HG03139 (cell line): ENCODE data around the gene PARVG.

Experiments
- ATAC-seq: cut with Tn5 transposase; IDR thresholded peaks from one replicate; pipeline ENCODE4 v1.9.1; 2021; ENCODE audit not compliant: unreplicated experiment

The PARVG gene

DNA sequence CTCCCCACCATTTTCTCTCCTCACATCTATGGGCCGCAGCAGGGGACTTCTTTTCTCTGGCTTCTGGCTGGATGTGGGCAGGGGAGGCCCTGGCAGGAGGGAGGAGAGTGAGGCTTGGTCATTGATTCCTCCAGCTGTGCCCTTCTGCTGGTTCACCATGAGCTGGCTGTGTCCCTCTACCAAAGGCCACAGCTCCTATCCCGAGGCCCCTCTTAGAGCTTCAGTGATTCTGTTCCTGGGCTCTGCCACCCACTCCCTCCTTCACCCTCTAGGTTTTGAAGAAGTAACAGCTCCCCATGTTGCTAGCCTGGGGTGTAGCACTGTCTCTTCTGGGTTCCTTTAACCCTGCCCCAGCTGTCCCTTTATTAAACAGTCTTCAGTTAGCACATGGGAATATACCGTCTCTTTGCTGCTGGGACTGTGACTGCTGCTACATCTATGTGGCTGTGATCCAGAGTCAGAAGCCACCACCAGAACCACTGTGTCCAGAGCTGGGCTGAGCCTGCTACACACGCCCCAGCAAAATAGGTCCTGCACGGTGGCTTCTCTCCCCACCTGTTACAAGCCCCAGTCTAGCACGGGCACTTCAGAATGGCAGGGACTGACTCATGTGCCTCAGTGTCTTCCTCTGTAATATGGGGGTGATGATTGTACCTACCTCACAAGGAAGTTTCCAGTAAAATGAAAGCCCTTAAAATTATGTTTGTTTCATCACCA lies 578 bp upstream of the PARVG start:
- ATAC-seq: no peak

DNA sequence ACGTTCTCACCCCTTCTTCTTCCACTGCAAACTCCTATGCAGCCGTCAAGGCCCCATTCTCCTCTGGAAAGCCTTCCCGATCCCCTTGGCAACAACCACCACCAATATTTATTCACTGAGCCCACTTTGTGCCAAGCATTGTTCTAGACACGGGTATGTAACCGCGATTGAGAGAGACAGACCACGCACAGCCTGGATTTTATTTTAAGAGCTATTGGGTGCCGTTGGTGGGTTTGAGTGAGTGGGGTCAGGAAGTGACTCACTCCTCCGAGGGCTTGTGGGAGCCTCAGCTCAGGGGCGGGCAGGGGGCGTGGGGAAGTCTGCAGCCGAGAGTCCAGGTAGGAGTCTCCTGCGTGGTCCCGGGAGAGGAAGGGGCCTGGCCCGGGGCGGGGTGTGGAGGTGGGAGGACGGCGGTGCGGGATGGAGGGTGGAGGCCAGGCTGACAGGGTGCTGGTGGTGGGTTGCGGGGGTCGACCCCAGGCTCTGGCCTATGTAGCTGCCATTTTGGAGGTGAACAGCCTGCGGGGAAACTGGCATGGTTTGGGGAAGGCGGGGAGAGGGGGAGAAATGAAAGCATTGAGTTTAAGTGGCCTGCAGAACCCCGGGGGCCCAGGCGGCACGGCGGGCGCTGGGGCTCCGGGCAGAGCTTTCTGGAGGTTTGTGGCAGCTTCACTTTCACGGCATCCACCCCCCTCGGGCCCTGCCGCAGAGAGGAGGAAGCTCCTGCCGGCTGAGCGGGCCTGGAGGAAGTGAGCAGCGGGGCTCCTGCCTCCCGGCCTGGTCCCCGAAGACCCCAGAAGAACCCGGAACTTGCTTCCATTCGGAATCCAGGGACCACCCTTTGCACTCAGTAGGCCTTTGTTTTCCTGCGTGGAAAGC lies 547 bp downstream of the PARVG start:
- ATAC-seq: no peak

DNA sequence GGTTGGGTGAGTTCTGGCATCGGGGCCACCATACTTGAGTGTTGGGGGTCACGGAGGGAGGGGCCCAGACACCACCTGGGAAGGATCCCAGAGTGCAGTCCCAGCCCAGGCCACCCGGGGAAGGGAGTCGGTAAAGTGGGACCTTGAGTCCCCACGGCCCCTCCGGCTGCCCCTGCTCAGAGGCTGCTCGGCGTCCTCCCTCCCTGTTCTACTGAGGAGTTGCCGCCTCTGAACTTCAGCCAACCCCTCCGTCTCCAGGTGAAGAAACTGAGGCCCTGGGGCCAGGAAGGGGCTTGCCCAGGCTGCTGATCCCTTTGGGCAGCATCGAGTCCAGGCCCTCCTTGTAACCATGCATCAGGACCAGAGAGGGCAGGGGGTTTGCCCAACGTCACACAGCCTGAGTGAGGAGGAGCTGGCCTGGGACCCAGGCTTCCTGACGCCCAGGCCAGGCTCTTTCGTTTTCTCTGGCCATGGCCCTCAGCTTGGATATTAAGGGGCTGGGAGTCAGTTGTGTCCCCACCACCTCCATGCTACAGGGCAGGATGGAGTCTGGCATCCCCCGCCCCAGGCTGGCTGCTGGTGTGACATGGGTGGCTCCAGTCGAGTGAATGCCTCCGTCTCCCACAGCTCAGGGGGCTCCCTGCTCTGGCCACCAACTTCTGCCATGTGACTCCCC lies 1.3 kb downstream of the PARVG start:
- no peak for ATAC-seq

DNA sequence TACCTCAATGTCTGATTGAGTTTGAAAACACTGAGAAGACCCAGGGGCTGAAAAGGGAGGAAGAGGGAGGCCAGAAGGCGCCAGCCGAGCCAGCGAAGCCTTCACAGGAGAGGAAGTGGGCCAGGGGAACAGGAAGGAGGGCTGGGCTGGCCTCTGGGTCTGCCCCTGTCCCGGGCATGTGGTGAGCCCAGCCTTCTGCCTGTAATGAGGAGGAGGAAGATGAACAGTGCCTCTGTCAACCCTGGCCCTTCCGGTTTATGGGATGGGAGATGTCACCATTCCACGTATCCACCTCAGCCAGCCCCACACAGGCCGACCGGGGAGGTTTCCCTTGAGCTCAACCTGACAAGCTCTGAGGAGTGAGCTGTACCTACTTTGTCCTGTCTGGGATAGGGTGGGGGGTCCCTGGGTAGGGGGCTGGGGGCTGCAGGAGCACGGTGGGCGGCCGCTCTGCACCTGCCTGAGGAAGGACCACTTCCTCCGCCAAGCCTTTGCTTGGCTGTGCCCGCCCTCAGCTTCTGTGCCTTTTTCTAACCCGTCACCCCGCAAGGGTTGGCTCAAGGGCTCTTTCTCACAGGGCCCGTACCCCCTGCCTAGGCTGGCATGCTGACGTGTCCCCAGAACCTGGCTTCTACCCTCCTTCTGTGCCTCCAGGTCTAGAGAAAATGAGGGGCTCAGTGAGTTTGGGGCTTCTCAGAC lies 2.0 kb downstream of the PARVG start:
- ATAC-seq: no peak

DNA sequence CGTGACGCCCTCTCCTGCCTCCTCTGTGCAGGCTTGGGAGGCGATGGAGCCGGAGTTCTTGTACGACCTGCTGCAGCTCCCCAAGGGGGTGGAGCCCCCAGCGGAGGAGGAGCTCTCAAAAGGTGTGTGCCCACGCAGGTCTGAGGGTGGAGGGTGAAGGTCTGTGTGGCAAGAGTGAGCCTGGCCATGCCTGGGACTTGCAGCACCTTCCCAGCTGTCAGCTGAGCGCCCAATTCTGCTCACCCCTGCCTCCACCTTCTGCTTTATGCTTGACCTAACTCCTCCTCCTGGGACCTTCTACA lies 2.5 kb downstream of the PARVG start:
- no peak for ATAC-seq

DNA sequence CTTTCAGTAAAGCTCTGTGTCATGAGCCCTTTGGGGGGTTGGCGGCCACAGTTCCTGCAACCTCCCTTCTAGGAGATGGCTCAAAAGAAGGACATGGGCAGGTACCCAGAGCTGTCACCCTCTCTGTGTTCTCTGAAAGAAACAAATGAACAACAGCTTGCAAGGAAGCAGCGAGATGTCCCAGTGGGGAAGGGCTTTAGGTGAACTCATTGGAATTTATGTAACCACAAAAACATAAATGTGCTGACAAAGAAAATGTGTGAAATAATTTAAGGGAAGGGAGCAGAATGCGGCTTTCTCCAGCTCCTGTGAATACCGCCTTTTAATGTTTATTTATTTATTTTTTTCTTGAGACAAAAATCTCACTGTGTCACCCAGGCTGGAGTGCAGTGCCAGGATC lies 3.3 kb downstream of the PARVG start:
- no peak for ATAC-seq

DNA sequence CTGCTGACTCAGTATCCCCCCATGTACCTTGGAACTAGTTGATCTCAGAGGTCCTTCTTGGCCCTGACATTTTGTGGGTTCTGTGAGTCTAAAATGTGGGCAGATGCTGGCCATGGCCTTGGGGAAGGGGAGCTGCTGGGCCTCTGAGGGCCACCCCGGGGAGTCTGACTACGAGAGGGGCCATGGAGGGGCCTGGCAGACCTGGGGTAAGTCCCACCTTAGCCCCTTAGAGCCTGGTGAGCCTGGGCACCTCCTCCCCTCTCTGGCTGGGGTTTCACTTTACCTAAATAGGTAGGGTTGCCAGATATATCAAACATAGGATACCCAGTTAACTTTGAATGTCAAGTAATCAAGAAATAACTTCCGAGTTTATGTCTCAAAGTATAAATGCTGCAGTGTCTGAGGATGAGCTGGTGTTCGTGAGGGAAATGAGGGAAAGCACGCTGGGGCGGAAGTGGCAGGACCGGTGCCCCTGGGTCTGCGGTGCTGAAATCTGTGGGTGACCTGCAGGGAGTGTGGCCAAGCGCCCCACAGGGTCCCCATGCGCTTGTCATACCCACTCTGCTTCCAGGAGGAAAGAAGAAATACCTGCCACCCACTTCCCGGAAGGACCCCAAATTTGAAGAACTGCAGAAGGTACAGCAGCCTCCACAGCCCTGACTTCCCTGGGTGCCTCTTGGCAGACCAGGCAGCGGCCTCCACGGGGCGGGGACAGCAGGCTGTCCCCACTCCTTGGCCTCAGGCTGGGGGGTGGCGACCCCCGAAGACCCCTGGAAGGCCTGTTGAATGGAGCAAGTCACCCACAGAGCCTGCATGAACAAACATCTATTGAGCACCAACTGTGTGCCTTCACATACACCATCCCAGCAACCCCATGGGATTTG lies 4.8 kb downstream of the PARVG start:
- no peak for ATAC-seq

DNA sequence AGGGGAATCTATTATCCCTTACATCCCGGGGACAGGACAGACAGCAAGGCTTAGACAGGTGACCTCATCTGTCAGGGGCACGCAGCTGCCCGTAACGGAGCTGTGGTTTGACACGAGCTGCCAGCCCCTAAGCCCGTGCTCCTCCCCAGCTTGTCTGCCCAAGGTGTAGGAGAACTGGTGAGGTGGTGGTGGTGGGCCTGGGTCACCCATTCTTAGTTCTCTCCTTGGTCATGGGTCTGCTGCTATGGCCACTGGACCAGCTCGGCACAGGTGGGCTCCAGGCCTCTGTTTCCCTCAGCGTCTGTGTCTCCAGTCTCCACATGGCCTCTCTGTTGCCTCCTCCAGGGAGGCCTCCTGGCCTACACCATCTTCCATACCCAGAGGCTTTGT lies 5.4 kb downstream of the PARVG start:
- ATAC-seq: no peak

DNA sequence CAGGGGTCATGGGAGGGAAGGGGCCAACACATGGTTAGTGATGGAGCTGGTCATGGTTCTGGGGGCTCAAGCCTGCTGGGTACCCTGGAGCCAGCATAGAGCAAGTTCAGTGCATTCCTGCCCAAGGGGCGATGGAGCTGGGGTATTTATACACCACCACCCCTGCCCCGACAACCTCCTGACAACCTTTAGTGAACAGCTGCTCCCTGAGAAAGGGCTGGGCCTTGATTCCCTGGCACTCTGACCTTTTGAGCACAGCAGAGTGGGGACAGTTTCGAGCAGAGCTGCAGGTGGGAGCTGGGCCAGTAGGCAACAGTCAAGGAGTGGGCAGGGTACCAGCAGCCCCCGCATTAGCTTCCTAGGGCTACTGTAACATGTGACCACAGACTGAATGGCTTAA lies 6.0 kb downstream of the PARVG start:
- ATAC-seq: no peak

DNA sequence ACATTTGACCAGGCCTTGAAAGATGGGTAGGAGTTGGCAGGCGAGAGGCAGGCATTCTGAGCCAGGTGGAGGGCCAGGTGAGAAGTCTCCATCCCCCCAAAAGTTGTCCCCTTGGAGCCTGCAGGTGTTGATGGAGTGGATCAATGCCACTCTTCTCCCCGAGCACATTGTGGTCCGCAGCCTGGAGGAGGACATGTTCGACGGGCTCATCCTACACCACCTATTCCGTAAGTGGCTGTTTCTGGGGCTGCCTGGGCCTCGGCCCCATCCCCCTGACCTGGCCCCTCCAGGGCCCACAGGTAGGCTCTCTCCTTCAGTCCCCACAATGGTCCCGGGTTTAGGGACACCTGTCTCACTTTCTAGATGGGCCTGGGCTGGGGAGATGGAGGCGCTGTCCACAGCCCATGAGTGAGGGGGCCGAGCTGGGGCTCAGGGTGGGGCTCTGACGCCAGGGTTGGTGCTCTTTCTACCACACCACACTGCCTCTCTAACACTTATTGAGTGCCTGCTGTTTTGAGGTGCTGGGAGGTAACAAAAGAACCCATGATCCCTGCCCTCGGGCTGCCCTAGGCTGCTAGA lies 7.0 kb downstream of the PARVG start:
- no peak for ATAC-seq

DNA sequence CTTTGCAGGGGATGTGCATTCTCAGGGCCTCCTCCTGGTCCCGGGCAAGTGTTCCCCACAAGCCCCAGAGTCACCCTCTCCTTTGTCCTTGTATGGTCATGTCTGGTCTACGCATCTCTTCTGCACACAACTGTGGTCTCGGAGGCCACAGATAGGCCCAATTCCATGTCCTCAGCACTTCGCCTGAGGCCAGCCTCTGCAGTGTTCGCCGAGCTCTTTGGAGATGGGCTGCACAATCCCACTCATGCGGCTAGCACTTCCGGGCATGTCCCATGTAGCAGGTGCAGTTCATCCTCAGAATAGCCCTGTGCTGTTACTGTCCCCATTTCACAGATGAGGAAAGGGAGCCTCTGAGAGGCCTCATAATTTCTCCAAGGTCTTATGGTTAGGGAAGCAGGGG lies 7.6 kb downstream of the PARVG start:
- ATAC-seq: no peak

DNA sequence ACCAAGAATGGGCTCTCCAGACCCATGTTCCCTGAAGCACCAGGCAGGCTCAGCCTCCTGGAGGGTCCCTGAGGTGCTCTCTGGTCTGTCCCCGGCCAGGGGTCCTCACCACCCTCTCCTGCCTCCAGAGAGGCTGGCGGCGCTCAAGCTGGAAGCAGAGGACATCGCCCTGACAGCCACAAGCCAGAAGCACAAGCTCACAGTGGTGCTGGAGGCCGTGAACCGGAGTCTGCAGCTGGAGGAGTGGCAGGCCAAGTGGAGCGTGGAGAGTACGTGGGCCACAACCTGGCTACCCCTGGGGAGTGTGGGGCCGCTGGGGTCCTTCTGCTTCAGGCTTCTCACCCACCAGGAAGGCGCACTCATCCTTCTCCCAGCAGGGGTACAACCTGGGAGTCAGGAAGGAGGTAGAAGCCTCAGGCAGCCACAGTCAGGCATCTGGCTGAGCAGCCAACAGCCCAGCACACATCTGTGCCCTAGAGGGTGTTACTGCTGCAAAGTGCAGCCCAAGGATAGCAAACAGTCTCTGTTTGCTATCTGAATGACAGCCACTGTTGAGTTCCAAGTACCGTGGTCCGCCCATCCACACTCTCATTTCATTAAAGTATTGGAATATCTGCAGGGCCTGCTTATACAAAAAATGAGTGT lies 8.4 kb downstream of the PARVG start:
- no peak for ATAC-seq

DNA sequence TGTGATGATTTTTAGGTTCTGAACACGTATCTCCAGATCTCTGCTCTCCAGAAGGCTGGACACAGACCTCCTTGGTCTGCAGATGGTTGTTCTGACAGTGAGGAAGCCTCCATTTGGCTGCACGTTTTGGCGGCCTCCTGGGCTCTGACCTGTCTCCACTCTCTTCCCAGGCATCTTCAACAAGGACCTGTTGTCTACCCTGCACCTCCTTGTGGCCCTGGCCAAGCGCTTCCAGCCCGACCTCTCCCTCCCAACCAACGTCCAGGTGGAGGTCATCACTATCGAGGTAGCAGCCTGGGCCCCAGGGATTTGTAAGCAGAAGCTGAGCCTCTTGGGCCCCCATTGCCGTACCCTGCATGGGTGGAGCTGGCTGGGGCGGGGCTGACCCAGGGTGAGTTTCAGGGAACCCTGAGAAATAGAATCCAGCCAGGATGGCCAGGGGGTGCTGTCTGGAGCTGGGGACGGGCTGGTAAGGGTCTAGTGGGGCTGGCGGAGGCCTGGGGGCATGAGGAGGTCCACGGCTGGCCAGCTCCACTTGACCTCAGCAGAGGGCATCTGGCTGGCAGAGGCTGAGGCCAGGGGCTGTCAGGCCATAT lies 9.8 kb downstream of the PARVG start:
- ATAC-seq: no peak

DNA sequence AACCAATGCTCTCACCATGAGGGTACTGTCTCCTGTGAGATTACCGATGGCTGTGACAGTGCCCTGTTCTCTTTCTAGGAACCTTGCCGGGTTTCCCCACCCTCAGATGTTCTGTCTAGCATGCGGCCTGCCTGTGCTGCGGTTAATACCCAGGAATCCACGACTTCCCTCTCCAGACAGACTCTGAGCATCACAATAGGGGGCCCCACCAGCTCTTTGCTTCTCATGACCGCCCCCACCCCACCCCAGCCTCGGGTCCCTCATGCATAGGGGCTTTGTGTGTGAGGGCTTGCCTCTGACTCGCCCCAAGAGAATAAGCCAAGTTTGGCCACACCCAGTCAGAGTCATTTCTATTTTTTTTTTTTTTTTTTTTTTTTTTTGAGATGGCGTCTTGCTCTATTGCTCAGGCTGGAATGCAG lies 10.3 kb downstream of the PARVG start:
- no peak for ATAC-seq

DNA sequence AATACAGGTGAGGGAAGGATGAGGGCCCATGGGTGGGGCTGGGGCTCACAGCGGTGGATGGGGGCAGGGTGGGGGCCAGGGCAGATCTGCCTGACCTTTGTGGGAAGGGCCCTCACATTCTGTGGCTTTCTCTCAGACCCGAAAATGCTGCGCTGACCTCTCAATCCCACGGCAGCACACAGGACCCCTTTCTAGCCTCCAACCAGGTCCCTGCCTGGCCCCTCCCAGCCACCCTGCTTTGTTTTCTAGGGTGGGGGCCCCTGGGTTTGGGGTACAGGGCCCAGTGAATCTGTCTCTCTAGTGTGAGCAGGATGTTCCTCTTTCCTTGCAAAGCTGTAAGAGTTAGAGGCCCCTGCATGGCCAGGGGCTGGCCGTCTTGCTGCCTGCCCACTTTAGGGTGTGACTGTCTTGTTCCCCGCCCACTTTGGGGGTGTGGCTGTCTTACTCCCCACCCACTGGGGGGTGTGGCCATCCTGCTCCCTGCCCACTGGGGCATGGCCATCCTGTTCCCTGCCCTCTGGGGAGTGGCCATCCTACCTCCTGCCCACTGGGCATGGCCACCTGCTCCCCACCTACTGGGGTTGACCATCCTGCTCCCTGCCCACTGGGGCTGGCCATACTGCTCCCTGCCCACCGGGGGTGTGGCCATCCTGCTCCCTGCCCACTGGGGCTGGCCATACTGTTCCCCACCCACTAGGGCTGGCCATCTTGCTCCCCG lies 11.5 kb downstream of the PARVG start:
- no peak for ATAC-seq

DNA sequence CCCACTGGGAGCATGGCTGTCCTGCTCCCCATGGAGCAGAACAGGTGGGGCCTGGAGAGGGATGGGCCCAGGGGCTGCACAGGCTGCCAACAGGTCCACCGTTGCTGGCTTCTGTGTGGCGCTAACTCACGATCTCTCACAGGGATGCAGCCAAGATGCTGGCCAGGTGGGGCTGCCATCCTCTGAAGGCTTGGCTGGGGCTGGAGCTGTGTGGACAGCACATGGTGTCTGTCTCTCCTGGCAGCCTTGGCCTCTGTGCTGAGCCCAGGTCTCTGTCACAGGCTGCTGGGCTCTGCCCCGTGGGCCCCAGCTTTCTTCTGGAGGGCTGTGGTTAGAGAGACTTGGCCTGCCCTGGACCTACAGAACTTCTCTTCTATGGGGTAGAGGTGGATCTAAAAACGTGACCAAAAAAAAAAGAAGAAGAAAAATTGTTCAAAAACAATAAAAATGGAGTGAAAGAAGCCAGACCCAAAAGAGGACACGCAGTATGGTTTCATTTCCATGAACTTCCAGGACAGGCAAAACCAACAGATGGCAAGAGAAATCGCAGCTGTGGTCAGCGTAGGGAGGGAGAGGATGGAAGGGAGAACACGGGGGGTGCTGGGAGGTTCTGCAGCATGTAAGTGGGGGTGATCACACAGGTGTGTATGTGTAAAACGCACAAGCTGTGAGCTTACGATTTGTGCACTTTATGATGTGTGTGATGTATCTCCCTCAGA lies 12.2 kb downstream of the PARVG start:
- no peak for ATAC-seq

DNA sequence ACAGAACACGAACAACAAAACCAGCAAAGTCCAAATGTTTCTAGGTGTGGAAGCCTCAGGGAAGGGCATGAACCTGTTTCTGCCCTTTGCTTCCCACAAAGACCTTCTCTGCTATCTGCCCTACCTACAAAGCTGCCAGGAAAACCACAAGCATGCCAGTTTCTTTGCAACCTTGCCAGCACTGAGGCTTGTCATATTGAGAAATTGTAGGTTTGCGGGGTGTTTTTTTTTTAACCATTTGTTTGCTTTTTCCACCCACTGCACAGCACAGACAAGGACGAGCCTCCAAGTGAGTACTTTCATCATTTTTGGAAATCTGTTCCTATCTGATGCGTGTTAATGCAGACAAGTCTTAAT lies 12.8 kb downstream of the PARVG start:
- ATAC-seq: no peak

DNA sequence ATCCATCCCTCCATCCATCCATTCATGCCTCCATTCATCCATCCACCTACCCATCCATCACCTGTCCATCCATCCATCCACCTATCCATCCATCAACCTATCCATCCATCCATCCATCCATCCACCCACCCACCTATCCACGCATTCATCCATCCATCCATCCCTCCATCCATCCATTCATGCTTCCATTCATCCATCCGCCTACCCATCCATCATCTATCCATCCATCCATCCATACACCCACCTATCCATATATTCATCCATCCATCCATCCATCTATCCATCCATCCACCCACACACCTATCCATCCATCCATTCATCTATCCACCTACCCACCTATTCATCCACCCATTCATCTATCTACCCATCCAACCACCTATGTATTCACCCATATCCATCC lies 13.8 kb downstream of the PARVG start:
- ATAC-seq: no peak
